ENCODE results near the gene ICAM5. TPM values are rescaled to one million over a fixed set of nuclear protein-coding genes. Genes with fewer than 3 reads are reported as not detected.
"Not testable (repeated sequence)": the region's sequence is repeated elsewhere in the genome, so short reads cannot be mapped to it uniquely, and the experiment has no call there.

ICAM5 gene
- total RNA-seq, 1 donor from 2014 or later = 2.0 TPM

- Mint-ChIP-seq H3K4me3 (ENCODE audit: unreplicated experiment) (peak overlapping the region; percentile 71), H3K36me3 (ENCODE audit: unreplicated experiment) (peaks cover 6% of the 10 kb centered on the region), H3K27me3 (ENCODE audit: unreplicated experiment) (no peaks in the 10 kb centered on the region), H3K27ac (ENCODE audit: unreplicated experiment) (peak overlapping the region; percentile 78), H3K4me1 (ENCODE audit: unreplicated experiment) (peaks cover 25% of the 10 kb centered on the region), H3K9me3 (ENCODE audit: unreplicated experiment) (no peaks in the 10 kb centered on the region)
- TF ChIP-seq CTCF (IDR thresholded peaks at IDR 0.05) = no peak
- no peak for DNase-seq (ENCODE audit: extremely low spot score, unreplicated experiment)
These were observed 18.1 kb upstream of the ICAM5 start for GRCh38 chr19:10271543-10272086.

DNA sequence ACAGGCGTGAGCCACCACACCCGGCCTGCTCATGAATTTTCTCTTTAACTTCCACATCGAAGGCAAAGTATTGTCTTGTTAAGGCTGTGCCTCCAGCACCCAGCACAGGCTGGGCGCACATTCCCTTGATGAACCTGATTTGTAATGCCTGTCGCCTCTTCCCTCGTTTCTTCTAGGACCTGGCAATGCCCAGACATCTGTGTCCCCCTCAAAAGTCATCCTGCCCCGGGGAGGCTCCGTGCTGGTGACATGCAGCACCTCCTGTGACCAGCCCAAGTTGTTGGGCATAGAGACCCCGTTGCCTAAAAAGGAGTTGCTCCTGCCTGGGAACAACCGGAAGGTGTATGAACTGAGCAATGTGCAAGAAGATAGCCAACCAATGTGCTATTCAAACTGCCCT is 15.2 kb upstream of the ICAM5 start:
- no peaks in the 10 kb centered on the region for H3K9me3 Mint-ChIP-seq (ENCODE audit: unreplicated experiment)
- H3K4me3 Mint-ChIP-seq (ENCODE audit: unreplicated experiment) = no peak overlapping the region
- H3K4me1 Mint-ChIP-seq (ENCODE audit: unreplicated experiment) = peaks cover 34% of the 10 kb centered on the region
- TF ChIP-seq CTCF (IDR thresholded peaks at IDR 0.05) = no peak
- H3K36me3 Mint-ChIP-seq (ENCODE audit: unreplicated experiment) = peaks cover 10% of the 10 kb centered on the region
- DNase-seq (ENCODE audit: extremely low spot score, unreplicated experiment) = no peak
- H3K27ac Mint-ChIP-seq (ENCODE audit: unreplicated experiment) = no peak overlapping the region
- H3K27me3 Mint-ChIP-seq (ENCODE audit: unreplicated experiment) = no peaks in the 10 kb centered on the region

DNA sequence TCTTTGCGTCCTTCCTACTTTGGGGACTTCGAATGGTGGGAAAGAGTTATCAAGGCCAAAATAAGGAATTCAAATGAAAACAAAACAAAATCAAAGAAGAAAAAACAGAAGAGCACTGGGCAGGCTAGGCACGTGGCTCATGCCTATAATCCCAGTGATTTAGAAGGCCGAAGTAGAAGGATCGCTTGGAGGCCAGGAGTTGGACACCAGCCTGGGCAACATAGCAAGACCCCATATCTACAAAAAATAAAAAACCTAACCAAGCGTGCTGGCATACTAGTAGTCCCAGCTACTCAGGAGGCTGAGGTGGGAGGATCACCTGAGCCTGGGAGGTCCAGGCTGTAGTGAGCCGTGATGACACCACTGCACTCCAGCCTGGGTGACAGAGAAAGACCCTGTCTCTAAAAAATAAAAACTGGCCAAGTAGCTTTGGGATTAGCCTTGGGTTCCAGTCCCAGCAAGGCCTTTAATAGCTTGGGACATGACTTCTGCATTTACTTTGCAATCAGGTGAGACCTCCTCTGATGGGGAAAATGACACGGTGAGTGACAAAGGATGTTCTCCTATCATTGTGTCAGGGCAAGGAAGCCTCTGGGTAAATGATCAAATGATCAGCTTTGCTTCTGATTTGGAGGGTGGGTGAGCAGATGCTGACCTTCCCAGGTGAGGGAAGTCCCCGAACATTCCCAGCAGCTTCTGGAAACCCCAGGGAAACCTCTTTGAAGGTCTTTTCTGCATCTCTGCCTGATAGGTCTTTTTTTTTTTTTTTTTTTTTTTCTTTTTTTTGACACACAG is 11.8 kb upstream of the ICAM5 start:
- Mint-ChIP-seq H3K4me3 (ENCODE audit: unreplicated experiment) (no peak overlapping the region), H3K27ac (ENCODE audit: unreplicated experiment) (peak overlapping the region; percentile 64), H3K27me3 (ENCODE audit: unreplicated experiment) (no peaks in the 10 kb centered on the region), H3K36me3 (ENCODE audit: unreplicated experiment) (peaks cover 18% of the 10 kb centered on the region), H3K9me3 (ENCODE audit: unreplicated experiment) (no peaks in the 10 kb centered on the region), H3K4me1 (ENCODE audit: unreplicated experiment) (peaks cover 16% of the 10 kb centered on the region)
- no peak for DNase-seq (ENCODE audit: extremely low spot score, unreplicated experiment)
- no peak for TF ChIP-seq CTCF (IDR thresholded peaks at IDR 0.05)

GRCh38 chr19:10278935-10279334 is 10.8 kb upstream of the ICAM5 start:
- Mint-ChIP-seq H3K36me3 (ENCODE audit: unreplicated experiment) (peaks cover 18% of the 10 kb centered on the region), H3K27me3 (ENCODE audit: unreplicated experiment) (no peaks in the 10 kb centered on the region), H3K27ac (ENCODE audit: unreplicated experiment) (no peak overlapping the region), H3K4me1 (ENCODE audit: unreplicated experiment) (peaks cover 15% of the 10 kb centered on the region), H3K4me3 (ENCODE audit: unreplicated experiment) (no peak overlapping the region), H3K9me3 (ENCODE audit: unreplicated experiment) (no peaks in the 10 kb centered on the region)
- no peak for DNase-seq (ENCODE audit: extremely low spot score, unreplicated experiment)
- TF ChIP-seq CTCF (IDR thresholded peaks at IDR 0.05) = no peak

DNA sequence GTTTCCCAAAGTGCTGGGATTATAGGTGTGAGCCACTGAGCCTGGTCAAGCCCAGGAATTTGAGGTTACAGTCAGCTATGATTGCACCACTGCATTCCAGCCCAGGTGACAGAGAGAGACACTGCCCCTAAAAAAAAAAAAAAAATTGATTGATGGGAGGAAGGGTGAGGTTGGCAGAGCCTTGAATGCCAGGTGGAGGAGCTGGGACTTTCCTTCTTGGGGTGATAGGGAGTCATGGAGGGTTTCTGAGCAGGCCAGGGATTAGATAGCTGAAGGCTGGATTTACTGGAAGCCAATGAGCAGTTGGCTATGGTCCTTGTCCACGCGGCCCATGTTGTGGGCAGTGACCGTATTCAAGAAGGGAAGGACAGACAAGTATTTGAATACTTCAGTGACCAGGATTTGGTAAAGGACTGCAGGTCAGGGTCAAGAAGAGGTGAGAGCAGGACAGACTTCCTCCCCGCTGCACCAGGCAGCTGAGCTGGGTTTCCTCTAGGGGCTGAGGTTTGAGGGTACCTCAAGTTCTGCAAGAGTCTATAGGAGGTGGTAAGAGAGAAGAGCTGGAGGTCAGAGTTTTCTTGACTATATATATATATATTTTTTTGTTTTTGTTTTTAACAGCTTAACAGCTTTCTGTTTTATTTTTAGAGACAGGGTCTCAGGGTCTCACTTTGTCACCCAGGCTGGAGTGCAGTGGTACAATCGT is 9.9 kb upstream of the ICAM5 start:
- Mint-ChIP-seq H3K4me1 (ENCODE audit: unreplicated experiment) (peaks cover 13% of the 10 kb centered on the region), H3K4me3 (ENCODE audit: unreplicated experiment) (no peak overlapping the region), H3K27ac (ENCODE audit: unreplicated experiment) (no peak overlapping the region), H3K9me3 (ENCODE audit: unreplicated experiment) (no peaks in the 10 kb centered on the region), H3K27me3 (ENCODE audit: unreplicated experiment) (no peaks in the 10 kb centered on the region), H3K36me3 (ENCODE audit: unreplicated experiment) (peaks cover 13% of the 10 kb centered on the region)
- TF ChIP-seq CTCF (IDR thresholded peaks at IDR 0.05) = no peak
- no peak for DNase-seq (ENCODE audit: extremely low spot score, unreplicated experiment)

- H3K4me1 Mint-ChIP-seq (ENCODE audit: unreplicated experiment); H3K27me3 Mint-ChIP-seq (ENCODE audit: unreplicated experiment); H3K4me3 Mint-ChIP-seq (ENCODE audit: unreplicated experiment); H3K9me3 Mint-ChIP-seq (ENCODE audit: unreplicated experiment); H3K27ac Mint-ChIP-seq (ENCODE audit: unreplicated experiment); DNase-seq (ENCODE audit: extremely low spot score, unreplicated experiment): not testable (repeated sequence)
- H3K36me3 Mint-ChIP-seq (ENCODE audit: unreplicated experiment) = peaks cover 20% of the 10 kb centered on the region
These were observed 7.7 kb upstream of the ICAM5 start for GRCh38 chr19:10282043-10282442.
